GM19372 (cell line): ENCODE results near the gene LCE2A.

Source experiments
- ATAC-seq: cut with Tn5 transposase; IDR thresholded peaks from one replicate; pipeline ENCODE4 v1.9.1; 2021; ENCODE audit warnings: mild to moderate bottlenecking, low read depth, moderate library complexity; ENCODE audit not compliant: unreplicated experiment

LCE2A gene

GRCh38 chr1:152741656-152742055, 43.5 kb downstream of the LCE2A start:
- ATAC-seq: no peak

GRCh38 chr1:152743371-152744145, 45.4 kb downstream of the LCE2A start:
- no peak for ATAC-seq

- no peak for ATAC-seq
Observed at GRCh38 chr1:152745289-152745704, 47.2 kb downstream of the LCE2A start.

- no peak for ATAC-seq
Observed at GRCh38 chr1:152745765-152746444, 47.8 kb downstream of the LCE2A start.

- ATAC-seq: no peak
Observed at GRCh38 chr1:152747831-152748230, 49.7 kb downstream of the LCE2A start.
